Heart left ventricle (tissue), 13 donors: ENCODE results near the gene PCCA.

ENCODE experiments used
- POLR2A ChIP-seq, 2 donors: fragments of 450-650 bp; IDR thresholded peaks; one replicate each; pipeline ENCODE4 v1.6.1; 2017; ENCODE audit warnings: antibody characterized with exemption in 2 of 2, mild to moderate bottlenecking in 2 of 2, moderate library complexity in 2 of 2
- TF ChIP-seq, protein P1 (sequence below), 12 donors: fragments of 200-600 bp; sonication (generic) in 4 of 12; IDR thresholded peaks; one replicate each; pipeline versions ENCODE4 v1.5.0 to v1.8.0; 2018 to 2022; ENCODE audit warnings: antibody characterized with exemption in 12 of 12, mild to moderate bottlenecking in 5 of 12
- donor health status: ischemic (EF 13 %, LVEDD 7.1; RV severe dilation, severe dysfunction).
- donor health status: DM: no; HTN: yes; CAD: no.
- donor health status: DM: no; HTN: no; CAD: no.
- donor health status: ischemic (EF 25% LVEDD 6.9; RV normal size, moderate dysfunction).
- donor health status: ischemic (EF 25% LVEDD 5.7; RV mildly dilated, moderate dysfunction).
- donor health status: ischemic (EF 35%, LVEDD 5.7; RV mildly dilated, moderate dysfunction).
- donor health status: nonischemic (EF 11% LVEDD 7.7; RV severe dilation, severe dysfunction).
- donor health status: DM: yes; HTN: yes; CAD: no.
- donor health status: PGD.
- donor health status: ischemic (EF 29% LVEDD 5.4; RV normal size, mild dysfunction).
- donor health status: nonischemic (EF 23%, LVEDD 6.1; RV moderate dilation, normal function).

DNA sequence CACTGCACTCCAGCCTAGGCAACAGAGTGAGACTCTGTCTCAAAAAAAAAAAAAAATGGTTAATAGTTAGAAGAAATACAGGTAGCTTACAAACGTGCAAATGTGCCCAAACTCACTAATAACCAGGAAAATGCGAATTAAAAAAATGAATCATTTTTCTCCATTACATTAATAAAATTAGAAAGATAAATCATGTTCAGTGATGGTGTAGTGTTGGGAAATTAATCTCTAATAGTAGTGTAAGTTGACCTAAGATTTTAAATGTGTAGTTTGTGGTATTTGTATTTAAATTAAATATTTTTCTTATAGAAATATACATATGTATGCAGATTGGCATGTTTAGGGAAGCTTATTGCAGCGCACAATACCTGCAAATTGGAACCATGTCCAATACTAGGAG is 57.6 kb downstream of the PCCA start:
- no peak for TF ChIP-seq POLR2A (IDR thresholded peaks at IDR 0.05)
- TF ChIP-seq, protein P1, sequence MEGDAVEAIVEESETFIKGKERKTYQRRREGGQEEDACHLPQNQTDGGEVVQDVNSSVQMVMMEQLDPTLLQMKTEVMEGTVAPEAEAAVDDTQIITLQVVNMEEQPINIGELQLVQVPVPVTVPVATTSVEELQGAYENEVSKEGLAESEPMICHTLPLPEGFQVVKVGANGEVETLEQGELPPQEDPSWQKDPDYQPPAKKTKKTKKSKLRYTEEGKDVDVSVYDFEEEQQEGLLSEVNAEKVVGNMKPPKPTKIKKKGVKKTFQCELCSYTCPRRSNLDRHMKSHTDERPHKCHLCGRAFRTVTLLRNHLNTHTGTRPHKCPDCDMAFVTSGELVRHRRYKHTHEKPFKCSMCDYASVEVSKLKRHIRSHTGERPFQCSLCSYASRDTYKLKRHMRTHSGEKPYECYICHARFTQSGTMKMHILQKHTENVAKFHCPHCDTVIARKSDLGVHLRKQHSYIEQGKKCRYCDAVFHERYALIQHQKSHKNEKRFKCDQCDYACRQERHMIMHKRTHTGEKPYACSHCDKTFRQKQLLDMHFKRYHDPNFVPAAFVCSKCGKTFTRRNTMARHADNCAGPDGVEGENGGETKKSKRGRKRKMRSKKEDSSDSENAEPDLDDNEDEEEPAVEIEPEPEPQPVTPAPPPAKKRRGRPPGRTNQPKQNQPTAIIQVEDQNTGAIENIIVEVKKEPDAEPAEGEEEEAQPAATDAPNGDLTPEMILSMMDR (IDR thresholded peaks at IDR 0.05): no peak
